GM12801 (cell line): Measurements from ENCODE around the gene FSTL4.

Source experiments
- CTCF ChIP-seq: IDR thresholded peaks from one replicate; pipeline ENCODE4 v1.5.1; 2011; ENCODE audit warnings: control low read depth; ENCODE audit not compliant: insufficient read length; ENCODE audit errors: extremely low read depth

Gene FSTL4

GRCh38 chr5:133344266-133344665, 268.1 kb downstream of the FSTL4 start:
- no peak for TF ChIP-seq CTCF

DNA sequence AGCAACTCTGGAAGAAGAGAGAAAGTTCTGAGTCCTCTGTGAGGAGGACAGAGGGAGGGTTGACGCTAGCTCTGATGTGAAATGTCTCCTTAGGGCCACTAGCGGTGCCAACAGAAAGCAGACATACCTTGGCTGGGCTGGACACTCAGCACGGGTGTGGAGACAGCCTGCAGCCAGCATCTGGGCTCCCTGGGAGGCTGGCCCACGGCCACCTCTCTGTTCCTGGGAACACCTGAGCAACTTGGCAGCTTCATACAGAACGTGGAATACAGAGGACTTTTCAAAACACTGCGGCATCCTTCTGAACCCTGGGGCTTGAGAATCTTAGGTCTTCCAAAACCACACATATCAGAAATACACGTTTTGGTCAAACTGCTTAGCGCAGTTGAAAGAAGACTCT, 269.1 kb downstream of the FSTL4 start:
- TF ChIP-seq CTCF: no peak

DNA sequence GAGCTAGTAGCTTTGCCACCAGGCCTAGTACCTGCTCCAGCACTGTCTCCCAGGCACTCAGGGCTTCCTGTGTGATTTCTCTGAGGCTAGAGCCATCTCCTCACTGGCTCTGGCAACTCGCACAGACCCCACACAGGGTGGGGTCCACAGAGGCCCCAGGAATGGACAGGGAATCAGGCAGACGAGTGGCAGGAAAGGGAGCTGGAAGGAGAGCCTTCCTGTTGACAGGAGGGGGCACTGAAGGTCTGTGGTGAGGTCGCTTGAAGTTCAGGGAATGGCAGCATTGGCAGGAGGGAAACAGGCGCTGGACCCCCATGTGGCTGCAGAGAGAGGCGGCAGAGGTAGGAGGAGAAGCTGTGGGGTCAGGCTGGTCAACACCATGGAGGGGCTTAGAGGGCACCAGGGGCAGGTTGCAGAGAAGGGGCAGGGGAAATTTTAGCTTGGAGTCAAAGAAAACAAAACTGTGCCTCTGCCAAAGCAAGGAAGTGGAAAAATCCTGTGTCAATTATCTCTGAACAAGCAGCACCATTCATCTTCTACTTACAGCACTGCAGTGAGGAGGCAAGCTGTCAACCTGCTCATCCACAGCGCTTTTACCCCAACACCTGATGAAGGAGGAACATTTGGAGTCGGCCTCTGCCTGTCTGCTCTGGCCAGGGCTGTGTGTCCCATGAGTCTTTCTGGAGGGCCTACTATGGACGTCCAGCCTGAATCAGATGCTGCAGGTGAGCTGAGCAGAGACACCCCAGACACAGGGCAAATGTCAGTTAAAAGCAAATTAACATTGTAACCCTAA, 270.2 kb downstream of the FSTL4 start:
- TF ChIP-seq CTCF: no peak

GRCh38 chr5:133341296-133341695, 271.0 kb downstream of the FSTL4 start:
- no peak for TF ChIP-seq CTCF

DNA sequence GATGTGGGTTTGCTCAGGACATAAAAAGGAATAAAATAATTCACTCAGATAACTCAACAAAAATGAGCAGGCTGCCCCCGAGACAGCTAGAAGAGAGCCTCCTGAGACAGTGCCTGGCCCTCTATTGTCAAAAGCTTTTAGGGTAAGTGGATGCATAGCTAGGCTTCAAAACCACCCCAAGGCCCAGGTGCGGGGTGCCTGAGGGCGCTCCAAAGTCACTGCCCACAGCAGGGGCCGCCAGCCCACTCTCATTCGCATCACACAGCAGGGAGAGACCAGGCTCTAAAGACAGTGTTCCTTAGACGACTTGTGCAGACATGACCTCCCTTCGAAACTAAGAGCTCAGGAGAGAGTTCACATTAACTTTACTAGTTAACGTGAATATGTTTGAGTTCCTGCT, 271.5 kb downstream of the FSTL4 start:
- TF ChIP-seq CTCF: no peak

- TF ChIP-seq CTCF: no peak
Measured at GRCh38 chr5:133340002-133340755, 272.2 kb downstream of the FSTL4 start.

- TF ChIP-seq CTCF: no peak
Measured at GRCh38 chr5:133338504-133339355, 273.6 kb downstream of the FSTL4 start.
